ENCODE measurements around the gene USH1G.
A peak's percentile ranks its signal among the peaks of the same experiment; 100 is the strongest.
"Not testable (repeated sequence)": the region's sequence is repeated elsewhere in the genome, so short reads cannot be mapped to it uniquely, and the experiment has no call there.

Gene USH1G

DNA sequence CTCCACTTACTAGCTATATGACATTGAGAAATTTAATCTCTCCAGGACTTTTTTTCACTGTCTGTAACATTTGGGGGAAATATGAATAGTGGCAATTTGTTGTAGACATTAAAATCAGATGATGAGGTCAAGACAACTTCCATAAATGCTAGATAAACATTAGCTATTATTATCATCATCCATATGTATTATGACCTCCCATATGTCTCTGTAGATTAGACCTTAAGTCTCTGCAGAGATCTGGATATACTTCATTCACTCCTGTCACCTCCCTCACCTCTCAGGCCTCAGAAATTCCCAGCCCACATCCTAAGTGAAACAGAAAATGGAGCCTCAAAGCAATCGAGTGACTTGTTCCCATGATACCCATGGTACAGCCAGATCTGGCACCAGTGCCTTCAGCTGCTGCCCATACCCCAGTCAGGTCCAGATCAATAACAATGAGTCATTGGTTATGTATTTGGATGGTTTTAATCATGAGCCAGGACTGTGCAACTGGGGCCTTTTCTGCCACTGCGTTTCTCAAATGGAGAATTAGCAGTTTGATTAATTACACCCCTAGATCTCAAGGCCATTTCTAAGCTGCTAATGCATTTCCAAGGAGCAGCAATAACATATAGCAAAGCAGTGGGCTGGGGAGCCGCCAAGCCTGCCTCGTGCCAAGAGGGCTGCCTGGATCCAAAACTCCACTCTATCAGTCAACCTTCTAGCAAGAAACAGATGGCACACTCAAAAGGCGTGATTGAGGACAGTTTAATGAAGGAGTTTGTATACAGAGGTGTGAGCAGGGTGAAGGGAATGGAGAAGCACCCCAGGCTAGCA is 47.7 kb downstream of the USH1G start:
- Histone ChIP-seq H3K4me1 (peaks cover 10% of the 10 kb centered on the region), H3K36me3 (replicated peaks) (no peaks in the 10 kb centered on the region), H3K27me3 (ENCODE audit: low read depth) (no peaks in the 10 kb centered on the region), H3K4me3 (no peak overlapping the region), H3K9me3 (no peaks in the 10 kb centered on the region)
- in situ Hi-C loops (cut with MboI; ENCODE audit: low sequenced_read_pairs) = no loop called here
- DNase-seq (ENCODE audit: low spot score in 2 of 2) = no peak

DNA sequence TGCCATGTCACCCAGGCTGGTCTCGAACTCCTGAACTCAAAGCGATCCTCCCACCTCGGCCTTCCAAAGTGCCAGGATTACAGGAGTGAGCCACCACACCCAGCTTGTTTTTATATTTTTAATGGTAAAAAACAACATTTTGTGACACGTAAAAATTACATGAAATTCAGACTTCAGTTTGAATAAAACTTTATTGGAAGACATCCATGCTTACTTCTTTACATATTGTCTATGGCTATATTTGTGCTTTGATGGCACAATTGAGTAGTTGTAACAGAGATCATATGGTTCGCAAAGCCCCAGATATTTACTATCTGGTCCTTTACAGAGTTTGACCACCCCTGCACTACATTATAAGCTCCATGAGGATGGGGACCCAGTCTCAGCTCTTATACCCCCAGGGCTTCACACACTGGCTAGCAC is 48.4 kb downstream of the USH1G start:
- no peaks in the 10 kb centered on the region for H3K9me3 ChIP-seq
- H3K4me1 ChIP-seq = peaks cover 10% of the 10 kb centered on the region
- H3K27me3 ChIP-seq (ENCODE audit: low read depth) = no peaks in the 10 kb centered on the region
- no peak overlapping the region for H3K4me3 ChIP-seq
- in situ Hi-C loops (cut with MboI; ENCODE audit: low sequenced_read_pairs) = no loop called here
- H3K36me3 ChIP-seq (replicated peaks) = no peaks in the 10 kb centered on the region
- no peak for DNase-seq (ENCODE audit: low spot score in 2 of 2)

DNA sequence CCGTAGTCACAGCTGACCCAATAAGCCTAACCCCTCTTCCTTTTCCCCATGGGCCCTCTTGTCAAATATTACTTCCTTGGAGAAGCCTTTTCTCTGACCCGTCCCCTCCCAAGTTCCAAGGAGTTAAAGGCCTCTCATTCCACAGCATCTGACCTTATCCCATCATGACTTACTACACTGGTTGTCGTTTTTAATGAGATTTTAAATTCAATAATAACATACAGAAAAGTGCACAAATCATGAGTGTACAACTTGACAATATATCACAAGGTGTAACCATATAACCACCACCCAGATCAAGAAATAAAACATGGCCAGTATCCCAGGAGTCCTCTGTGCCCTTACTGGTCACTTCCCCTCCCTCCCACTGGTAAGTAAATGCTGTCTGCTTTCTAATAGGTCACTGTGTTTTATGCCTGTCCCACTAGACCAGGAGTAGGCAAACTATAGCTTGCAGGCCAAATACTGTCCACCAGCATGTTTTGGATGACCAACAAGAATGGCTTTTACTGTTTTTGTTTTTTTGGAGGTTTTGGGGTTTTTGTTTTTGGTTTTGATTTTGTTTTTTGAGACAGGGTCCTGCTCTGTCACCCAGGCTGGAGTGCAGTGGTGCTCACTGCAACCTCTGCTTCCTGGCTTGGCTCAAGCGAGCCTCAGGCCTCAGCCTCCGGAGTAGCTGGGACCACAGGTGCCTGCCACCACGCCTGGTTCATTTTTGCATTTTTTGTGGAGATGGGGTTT is 49.0 kb downstream of the USH1G start:
- no peaks in the 10 kb centered on the region for H3K9me3 ChIP-seq
- peak overlapping the region; percentile 73 for H3K4me3 ChIP-seq
- peak in 1 of 2 experiments; percentile 13 for DNase-seq (ENCODE audit: low spot score in 2 of 2)
- peaks cover 10% of the 10 kb centered on the region for H3K4me1 ChIP-seq
- H3K27me3 ChIP-seq (ENCODE audit: low read depth) = no peaks in the 10 kb centered on the region
- in situ Hi-C loops (cut with MboI; ENCODE audit: low sequenced_read_pairs) = no loop called here
- H3K36me3 ChIP-seq (replicated peaks) = no peaks in the 10 kb centered on the region

- H3K36me3 ChIP-seq (replicated peaks) = no peaks in the 10 kb centered on the region
- in situ Hi-C loops (cut with MboI; ENCODE audit: low sequenced_read_pairs) = no loop called here
- H3K4me3 ChIP-seq = peak overlapping the region; percentile 73
- H3K27me3 ChIP-seq (ENCODE audit: low read depth) = no peaks in the 10 kb centered on the region
- H3K4me1 ChIP-seq = peaks cover 10% of the 10 kb centered on the region
- peak; percentile 99 for DNase-seq (ENCODE audit: low spot score in 2 of 2)
- H3K9me3 ChIP-seq = no peaks in the 10 kb centered on the region
Measured at GRCh38 chr17:74873037-74873873, 49.8 kb downstream of the USH1G start.

DNA sequence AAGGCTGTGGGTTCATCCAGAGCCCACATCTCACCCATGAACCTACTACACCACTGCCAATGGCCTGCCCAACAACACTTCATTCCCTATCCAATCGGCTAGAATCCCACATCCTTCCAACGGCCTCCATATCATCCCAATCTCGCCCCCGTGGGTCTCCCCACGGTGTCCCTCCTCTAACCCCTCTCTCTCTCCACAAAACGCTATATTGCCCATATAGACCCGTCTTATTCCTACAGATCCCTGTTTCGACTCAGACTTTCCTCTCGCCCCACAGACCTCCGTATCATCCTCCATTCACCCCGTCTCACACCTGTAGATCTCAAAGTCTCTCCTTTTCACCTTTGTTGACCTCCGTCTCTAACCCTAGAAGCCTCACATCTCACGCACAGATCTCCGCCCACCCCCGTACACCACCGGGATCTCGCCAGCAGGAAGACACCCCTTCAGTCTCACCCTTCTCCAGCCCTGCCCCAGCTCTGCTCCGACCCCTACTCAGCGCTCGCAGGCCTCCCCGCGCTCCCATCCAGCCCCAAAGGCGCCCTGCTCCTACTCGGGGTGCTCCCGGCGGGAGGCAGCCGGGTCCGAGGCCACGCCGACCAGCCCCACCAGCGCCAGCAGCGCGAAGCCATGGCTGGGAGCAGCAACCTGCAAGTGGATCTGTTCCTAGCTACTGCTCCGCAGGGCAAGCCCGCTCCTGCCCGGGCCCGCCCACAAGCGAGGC is 50.6 kb downstream of the USH1G start, which contains the start of gene FDXR:
Gene FDXR, minus strand, starts transcription at position 682 of the 724 bp plus-strand sequence. Its CDS starts 50 bp downstream, at position 632.
- peak within 1 kb of the TSS; percentile 73 for H3K4me3 ChIP-seq
- in situ Hi-C loops (cut with MboI; ENCODE audit: low sequenced_read_pairs) = no loop called here
- H3K4me1 ChIP-seq = peaks cover 10% of the 10 kb centered on the region
- DNase-seq (ENCODE audit: low spot score in 2 of 2) = no peak
- H3K36me3 ChIP-seq (replicated peaks) = no peaks in the 10 kb centered on the region
- H3K27me3 ChIP-seq (ENCODE audit: low read depth) = no peaks in the 10 kb centered on the region
- no peaks in the 10 kb centered on the region for H3K9me3 ChIP-seq

DNA sequence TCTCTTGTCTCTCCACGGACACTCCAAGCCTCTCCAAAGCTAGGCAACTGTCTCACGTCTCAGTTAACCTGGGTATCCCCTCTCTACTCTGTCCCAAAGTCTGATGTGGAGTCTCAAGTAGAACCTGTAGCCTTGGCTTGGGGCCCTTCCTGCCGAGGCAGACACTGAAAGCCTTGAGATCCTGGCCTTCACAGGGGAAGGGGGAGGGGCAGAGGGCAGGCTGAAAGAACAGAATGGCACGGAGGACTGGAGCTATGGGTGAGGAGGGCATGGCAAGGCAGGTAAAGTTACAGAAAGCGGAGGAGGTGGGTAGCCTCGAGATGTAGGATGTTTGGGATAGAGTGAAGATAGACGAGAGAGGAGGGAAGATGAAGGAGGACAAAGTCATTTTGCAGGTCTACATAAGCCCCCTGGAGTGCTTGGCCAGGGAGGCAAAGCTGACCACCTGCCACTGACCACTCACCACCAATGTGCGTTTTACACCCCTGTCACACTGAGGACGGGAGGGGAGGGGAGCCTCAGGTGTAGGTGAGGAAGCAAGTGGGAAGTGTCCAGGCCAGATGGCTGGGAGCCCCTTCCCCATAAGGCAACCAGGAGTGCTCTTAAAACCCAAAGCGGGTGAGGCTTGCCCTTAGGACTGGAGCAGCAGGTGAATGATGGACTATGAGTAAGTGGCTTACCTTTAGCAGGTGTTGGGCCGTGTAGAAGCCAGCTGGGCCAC is 51.5 kb downstream of the USH1G start:
- no peaks in the 10 kb centered on the region for H3K27me3 ChIP-seq (ENCODE audit: low read depth)
- in situ Hi-C loops (cut with MboI; ENCODE audit: low sequenced_read_pairs) = no loop called here
- no peaks in the 10 kb centered on the region for H3K36me3 ChIP-seq (replicated peaks)
- H3K4me1 ChIP-seq = peaks cover 10% of the 10 kb centered on the region
- peak overlapping the region; percentile 73 for H3K4me3 ChIP-seq
- DNase-seq (ENCODE audit: low spot score in 2 of 2) = no peak
- no peaks in the 10 kb centered on the region for H3K9me3 ChIP-seq

DNA sequence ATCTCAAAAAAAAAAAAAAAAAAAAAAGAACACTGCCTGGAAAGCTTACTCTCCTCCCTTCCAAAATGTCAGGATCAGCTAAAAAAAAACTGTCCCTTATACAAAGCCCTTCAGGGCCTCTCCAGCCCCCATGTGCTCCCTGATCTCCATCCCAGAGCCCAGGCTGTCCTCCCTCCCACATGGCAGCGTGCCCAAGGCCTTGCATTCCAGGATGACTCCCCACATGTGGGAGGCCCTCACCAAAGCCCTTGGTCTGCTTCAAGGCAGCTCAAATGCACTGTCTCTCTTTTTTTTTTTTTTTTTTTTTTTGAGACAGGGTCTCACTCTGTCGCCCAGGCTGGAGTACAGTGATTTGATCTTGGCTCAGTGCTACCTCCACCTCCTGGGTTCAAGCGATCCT is 52.5 kb downstream of the USH1G start:
- no peaks in the 10 kb centered on the region for H3K9me3 ChIP-seq
- H3K4me3 ChIP-seq = no peak overlapping the region
- no peak for DNase-seq (ENCODE audit: low spot score in 2 of 2)
- H3K4me1 ChIP-seq = peaks cover 10% of the 10 kb centered on the region
- H3K36me3 ChIP-seq (replicated peaks) = no peaks in the 10 kb centered on the region
- no peaks in the 10 kb centered on the region for H3K27me3 ChIP-seq (ENCODE audit: low read depth)
- in situ Hi-C loops (cut with MboI; ENCODE audit: low sequenced_read_pairs) = no loop called here

DNA sequence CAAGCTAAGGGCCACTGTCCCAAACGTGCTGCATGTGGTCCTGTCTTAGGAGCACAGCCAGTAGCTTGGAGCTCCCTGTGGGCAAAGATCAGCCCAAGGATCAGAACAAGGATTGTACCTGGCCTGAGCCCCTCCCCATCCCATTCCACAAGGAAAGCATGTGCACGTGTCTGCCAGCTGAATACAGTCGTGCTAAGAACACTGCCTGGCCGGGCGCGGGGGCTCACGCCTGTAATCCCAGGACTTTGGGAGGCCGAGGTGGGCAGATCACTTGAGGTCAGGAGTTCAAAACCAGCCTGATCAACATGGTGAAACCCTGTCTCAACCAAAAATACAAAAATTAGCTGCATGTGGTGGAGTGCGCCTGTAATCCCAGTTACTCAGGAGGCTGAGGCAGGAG is 53.0 kb downstream of the USH1G start:
- H3K27me3 ChIP-seq (ENCODE audit: low read depth); H3K4me1 ChIP-seq; DNase-seq (ENCODE audit: low spot score in 2 of 2); H3K36me3 ChIP-seq (replicated peaks); H3K9me3 ChIP-seq; H3K4me3 ChIP-seq; in situ Hi-C loops (cut with MboI; ENCODE audit: low sequenced_read_pairs): not testable (repeated sequence)

GRCh38 chr17:74868908-74869255 is 54.2 kb downstream of the USH1G start:
- Histone ChIP-seq H3K9me3 (no peaks in the 10 kb centered on the region), H3K4me1 (peaks cover 8% of the 10 kb centered on the region), H3K4me3 (no peak overlapping the region), H3K27me3 (ENCODE audit: low read depth) (no peaks in the 10 kb centered on the region), H3K36me3 (replicated peaks) (no peaks in the 10 kb centered on the region)
- DNase-seq (ENCODE audit: low spot score in 2 of 2) = no peak
- in situ Hi-C loops (cut with MboI; ENCODE audit: low sequenced_read_pairs) = loop anchor here (5.0 kb wide), 1 partner anchor 127 kb away; no protein-coding TSS in a partner anchor

DNA sequence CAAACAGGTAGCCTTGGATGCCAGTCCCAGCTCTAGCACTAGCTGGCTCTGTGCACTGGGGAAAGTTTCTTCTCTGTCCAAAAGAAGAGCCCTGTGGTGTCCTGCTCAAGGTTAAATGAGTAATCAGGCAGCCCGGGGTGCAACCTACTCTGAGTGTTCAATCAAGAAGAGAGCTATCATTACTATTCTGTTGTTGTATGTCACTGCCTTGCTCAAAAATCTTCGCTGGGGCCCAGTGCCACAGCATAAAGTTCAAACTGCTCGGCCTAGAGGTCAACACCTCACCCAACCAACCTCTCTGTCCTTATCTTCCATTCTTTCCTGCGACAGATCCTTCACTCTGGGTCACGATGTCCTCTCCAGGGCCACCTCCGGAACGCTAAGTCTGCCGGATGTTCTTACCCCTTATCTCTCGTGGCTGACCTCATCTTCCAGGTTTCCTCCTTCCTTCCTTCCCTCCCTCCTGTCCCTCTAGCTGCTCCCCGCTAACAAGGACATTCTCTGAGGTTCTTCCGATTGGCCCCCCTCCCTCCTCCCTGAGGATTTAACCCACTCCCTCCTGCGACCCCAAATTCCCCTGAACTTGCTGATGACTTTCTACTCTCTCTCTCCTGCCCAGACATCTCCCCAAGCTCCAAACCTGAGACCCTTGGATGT is 54.7 kb downstream of the USH1G start:
- H3K4me3 ChIP-seq = no peak overlapping the region
- no peaks in the 10 kb centered on the region for H3K27me3 ChIP-seq (ENCODE audit: low read depth)
- in situ Hi-C loops (cut with MboI; ENCODE audit: low sequenced_read_pairs) = loop anchor here (5.0 kb wide), 1 partner anchor 126 kb away; no protein-coding TSS in a partner anchor
- no peaks in the 10 kb centered on the region for H3K9me3 ChIP-seq
- H3K4me1 ChIP-seq = peaks cover 8% of the 10 kb centered on the region
- no peaks in the 10 kb centered on the region for H3K36me3 ChIP-seq (replicated peaks)
- no peak for DNase-seq (ENCODE audit: low spot score in 2 of 2)

- Histone ChIP-seq H3K9me3 (no peaks in the 10 kb centered on the region), H3K36me3 (replicated peaks) (no peaks in the 10 kb centered on the region), H3K27me3 (ENCODE audit: low read depth) (no peaks in the 10 kb centered on the region), H3K4me1 (no peaks in the 10 kb centered on the region), H3K4me3 (no peak overlapping the region)
- DNase-seq (ENCODE audit: low spot score in 2 of 2) = no peak
- in situ Hi-C loops (cut with MboI; ENCODE audit: low sequenced_read_pairs) = loop anchor here (5.0 kb wide), 1 partner anchor 124 kb away; no protein-coding TSS in a partner anchor
Measured at GRCh38 chr17:74866198-74866835, 56.7 kb downstream of the USH1G start.
